H1 (cell line): Measurements from ENCODE around the gene AOAH. TPM values are rescaled to one million over a fixed set of nuclear protein-coding genes. Genes with fewer than 3 reads are reported as not detected.

Source experiments
- CHD2 ChIP-seq: IDR thresholded peaks from 2 replicates; pipeline ENCODE4 v1.6.1; 2012; ENCODE audit warnings: low read length, improper control_type of control experiment
- EGR1 ChIP-seq: IDR thresholded peaks from 2 replicates; pipeline ENCODE4 v1.6.1; 2011; ENCODE audit warnings: low read depth, low read length, borderline replicate concordance
- GABPA ChIP-seq: IDR thresholded peaks from 2 replicates; pipeline ENCODE4 v1.6.1; 2011; ENCODE audit warnings: mild to moderate bottlenecking, low read length, moderate library complexity, borderline replicate concordance; ENCODE audit not compliant: insufficient read depth
- PHF8 ChIP-seq: fragments of 200-600 bp; sonication (generic); conservative IDR thresholded peaks from 2 replicates; pipeline ENCODE4 v1.7.1; 2012; ENCODE audit warnings: low read depth, mild to moderate bottlenecking, inconsistent platforms, low read length, moderate library complexity
- TCF12 ChIP-seq: IDR thresholded peaks from 2 replicates; pipeline ENCODE4 v1.6.1; 2011; ENCODE audit warnings: low read depth, mild to moderate bottlenecking, low read length
- USF2 ChIP-seq: IDR thresholded peaks from 2 replicates; pipeline ENCODE4 v1.6.1; 2011; ENCODE audit warnings: low read length, improper control_type of control experiment
- polyA plus RNA-seq, 7 experiments: library from polyadenylated mRNA; depleted of rRNA in 3 of 7; stranded (reverse) in 5 of 7; unstranded in 2 of 7; fragments of >200 nt in 5 of 7; fragments of 200-250 nt in 2 of 7; gene quantifications; 1 replicate in 5 of 7; 2 replicates in 1 of 7; 4 replicates in 1 of 7; pipeline versions ENCODE4 v1.2.1 to v1.2.3, GENCODE V29; 2011 to 2013; ENCODE audit warnings: missing spikeins in 2 of 7, mixed read lengths in 2 of 7
- total RNA-seq: library from RNA; stranded (reverse); fragmentation: NEBNext Ultra II Directional; extraction: Animal tissue kit (Norgen Biotek cat#: 25700); gene quantifications from 2 replicates; pipeline ENCODE4 v1.2.1, GENCODE V29; 2021
- TF ChIP-seq, protein P1 (sequence below): fragments of 300-600 bp; sonication (generic); IDR thresholded peaks from 2 replicates; pipeline ENCODE4 v1.7.1; 2012; ENCODE audit warnings: low read length, moderate library complexity, mild to moderate bottlenecking, inconsistent platforms; ENCODE audit not compliant: insufficient replicate concordance

AOAH gene
- total and polyA plus RNA-seq, 2 of the 8 experiments (the other 6 are each of a cell fraction or from before 2014, with no cell fraction given) = 0.08 TPM; not detected in 1

DNA sequence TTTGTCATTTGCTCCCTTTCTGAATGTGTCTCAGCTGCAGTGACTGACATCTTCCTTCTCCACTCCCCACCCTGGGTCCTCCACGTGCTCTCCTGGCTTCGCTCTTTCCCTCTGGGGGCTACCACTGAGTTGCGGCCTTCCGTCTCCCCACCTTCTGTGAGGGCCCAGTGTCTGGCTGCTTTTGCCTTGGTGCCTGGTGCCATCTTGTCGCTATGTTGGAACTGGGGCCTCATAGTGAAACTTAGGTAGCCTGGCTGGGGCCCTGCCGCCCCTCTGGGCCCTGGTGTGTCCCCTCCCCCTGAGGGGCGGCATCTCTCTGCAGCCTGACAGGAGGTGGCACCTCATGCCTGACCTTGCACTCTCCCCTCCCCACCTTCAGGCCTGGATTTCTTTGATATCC lies 190.6 kb downstream of the AOAH start (continued):
- TF ChIP-seq, protein P1, sequence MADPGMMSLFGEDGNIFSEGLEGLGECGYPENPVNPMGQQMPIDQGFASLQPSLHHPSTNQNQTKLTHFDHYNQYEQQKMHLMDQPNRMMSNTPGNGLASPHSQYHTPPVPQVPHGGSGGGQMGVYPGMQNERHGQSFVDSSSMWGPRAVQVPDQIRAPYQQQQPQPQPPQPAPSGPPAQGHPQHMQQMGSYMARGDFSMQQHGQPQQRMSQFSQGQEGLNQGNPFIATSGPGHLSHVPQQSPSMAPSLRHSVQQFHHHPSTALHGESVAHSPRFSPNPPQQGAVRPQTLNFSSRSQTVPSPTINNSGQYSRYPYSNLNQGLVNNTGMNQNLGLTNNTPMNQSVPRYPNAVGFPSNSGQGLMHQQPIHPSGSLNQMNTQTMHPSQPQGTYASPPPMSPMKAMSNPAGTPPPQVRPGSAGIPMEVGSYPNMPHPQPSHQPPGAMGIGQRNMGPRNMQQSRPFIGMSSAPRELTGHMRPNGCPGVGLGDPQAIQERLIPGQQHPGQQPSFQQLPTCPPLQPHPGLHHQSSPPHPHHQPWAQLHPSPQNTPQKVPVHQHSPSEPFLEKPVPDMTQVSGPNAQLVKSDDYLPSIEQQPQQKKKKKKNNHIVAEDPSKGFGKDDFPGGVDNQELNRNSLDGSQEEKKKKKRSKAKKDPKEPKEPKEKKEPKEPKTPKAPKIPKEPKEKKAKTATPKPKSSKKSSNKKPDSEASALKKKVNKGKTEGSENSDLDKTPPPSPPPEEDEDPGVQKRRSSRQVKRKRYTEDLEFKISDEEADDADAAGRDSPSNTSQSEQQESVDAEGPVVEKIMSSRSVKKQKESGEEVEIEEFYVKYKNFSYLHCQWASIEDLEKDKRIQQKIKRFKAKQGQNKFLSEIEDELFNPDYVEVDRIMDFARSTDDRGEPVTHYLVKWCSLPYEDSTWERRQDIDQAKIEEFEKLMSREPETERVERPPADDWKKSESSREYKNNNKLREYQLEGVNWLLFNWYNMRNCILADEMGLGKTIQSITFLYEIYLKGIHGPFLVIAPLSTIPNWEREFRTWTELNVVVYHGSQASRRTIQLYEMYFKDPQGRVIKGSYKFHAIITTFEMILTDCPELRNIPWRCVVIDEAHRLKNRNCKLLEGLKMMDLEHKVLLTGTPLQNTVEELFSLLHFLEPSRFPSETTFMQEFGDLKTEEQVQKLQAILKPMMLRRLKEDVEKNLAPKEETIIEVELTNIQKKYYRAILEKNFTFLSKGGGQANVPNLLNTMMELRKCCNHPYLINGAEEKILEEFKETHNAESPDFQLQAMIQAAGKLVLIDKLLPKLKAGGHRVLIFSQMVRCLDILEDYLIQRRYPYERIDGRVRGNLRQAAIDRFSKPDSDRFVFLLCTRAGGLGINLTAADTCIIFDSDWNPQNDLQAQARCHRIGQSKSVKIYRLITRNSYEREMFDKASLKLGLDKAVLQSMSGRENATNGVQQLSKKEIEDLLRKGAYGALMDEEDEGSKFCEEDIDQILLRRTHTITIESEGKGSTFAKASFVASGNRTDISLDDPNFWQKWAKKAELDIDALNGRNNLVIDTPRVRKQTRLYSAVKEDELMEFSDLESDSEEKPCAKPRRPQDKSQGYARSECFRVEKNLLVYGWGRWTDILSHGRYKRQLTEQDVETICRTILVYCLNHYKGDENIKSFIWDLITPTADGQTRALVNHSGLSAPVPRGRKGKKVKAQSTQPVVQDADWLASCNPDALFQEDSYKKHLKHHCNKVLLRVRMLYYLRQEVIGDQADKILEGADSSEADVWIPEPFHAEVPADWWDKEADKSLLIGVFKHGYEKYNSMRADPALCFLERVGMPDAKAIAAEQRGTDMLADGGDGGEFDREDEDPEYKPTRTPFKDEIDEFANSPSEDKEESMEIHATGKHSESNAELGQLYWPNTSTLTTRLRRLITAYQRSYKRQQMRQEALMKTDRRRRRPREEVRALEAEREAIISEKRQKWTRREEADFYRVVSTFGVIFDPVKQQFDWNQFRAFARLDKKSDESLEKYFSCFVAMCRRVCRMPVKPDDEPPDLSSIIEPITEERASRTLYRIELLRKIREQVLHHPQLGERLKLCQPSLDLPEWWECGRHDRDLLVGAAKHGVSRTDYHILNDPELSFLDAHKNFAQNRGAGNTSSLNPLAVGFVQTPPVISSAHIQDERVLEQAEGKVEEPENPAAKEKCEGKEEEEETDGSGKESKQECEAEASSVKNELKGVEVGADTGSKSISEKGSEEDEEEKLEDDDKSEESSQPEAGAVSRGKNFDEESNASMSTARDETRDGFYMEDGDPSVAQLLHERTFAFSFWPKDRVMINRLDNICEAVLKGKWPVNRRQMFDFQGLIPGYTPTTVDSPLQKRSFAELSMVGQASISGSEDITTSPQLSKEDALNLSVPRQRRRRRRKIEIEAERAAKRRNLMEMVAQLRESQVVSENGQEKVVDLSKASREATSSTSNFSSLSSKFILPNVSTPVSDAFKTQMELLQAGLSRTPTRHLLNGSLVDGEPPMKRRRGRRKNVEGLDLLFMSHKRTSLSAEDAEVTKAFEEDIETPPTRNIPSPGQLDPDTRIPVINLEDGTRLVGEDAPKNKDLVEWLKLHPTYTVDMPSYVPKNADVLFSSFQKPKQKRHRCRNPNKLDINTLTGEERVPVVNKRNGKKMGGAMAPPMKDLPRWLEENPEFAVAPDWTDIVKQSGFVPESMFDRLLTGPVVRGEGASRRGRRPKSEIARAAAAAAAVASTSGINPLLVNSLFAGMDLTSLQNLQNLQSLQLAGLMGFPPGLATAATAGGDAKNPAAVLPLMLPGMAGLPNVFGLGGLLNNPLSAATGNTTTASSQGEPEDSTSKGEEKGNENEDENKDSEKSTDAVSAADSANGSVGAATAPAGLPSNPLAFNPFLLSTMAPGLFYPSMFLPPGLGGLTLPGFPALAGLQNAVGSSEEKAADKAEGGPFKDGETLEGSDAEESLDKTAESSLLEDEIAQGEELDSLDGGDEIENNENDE = no peak
- TF ChIP-seq TCF12 (no peak), EGR1 (no peak), CHD2 (no peak), GABPA (no peak), USF2 (no peak), PHF8 (no peak)
- TF ChIP-seq, all 59 proteins: peak for 0
